T-helper 17 cell (primary cell): ENCODE data around the gene RHCE. TPM values are rescaled to one million over a fixed set of nuclear protein-coding genes. Genes with fewer than 3 reads are reported as not detected.
A peak's percentile ranks its signal among the peaks of the same experiment; 100 is the strongest.
"Not testable (repeated sequence)": the region's sequence is repeated elsewhere in the genome, so short reads cannot be mapped to it uniquely, and the experiment has no call there.

ENCODE experiments used
- ATAC-seq: fragments of 150-1000 bp; cut with Tn5 transposase; 2 replicates; pipeline ENCODE4 v1.10.0; 2021; ENCODE audit warnings: mild to moderate bottlenecking, moderate library complexity
- DNase-seq, 3 donors: peaks; one replicate each; pipeline versions ENCODE4 v3.0.0 to v3.0.0-alpha.2; 2020 to 2021
- H3K9me3 ChIP-seq: one replicate; pipeline ENCODE4 v1.7.0; 2013; ENCODE audit warnings: low read length, mild to moderate bottlenecking; ENCODE audit not compliant: control insufficient read depth, poor library complexity, severe bottlenecking
- H3K27ac Mint-ChIP-seq: one replicate; pipeline ENCODE4 v1.8.0; 2022; ENCODE audit warnings: mild to moderate bottlenecking, moderate library complexity, mixed read lengths
- H3K27me3 Mint-ChIP-seq: one replicate; pipeline ENCODE4 v1.8.0; 2022; ENCODE audit warnings: mixed read lengths
- H3K36me3 Mint-ChIP-seq: one replicate; pipeline ENCODE4 v1.8.0; 2022; ENCODE audit warnings: low read depth, mixed read lengths
- H3K4me1 Mint-ChIP-seq: one replicate; pipeline ENCODE4 v1.8.0; 2022; ENCODE audit warnings: mild to moderate bottlenecking, mixed read lengths
- H3K4me3 Mint-ChIP-seq: one replicate; pipeline ENCODE4 v1.8.0; 2022; ENCODE audit warnings: mild to moderate bottlenecking, moderate library complexity, mixed read lengths
- total RNA-seq, 4 donors: library from RNA in 2 of 4; stranded (reverse) in 2 of 4; gene quantifications; one replicate each; pipeline ENCODE4 v1.2.3 and lab custom pipeline; 2022 to 2026

RHCE gene
- total RNA-seq, 2 donors from 2014 or later, result not detected

DNA sequence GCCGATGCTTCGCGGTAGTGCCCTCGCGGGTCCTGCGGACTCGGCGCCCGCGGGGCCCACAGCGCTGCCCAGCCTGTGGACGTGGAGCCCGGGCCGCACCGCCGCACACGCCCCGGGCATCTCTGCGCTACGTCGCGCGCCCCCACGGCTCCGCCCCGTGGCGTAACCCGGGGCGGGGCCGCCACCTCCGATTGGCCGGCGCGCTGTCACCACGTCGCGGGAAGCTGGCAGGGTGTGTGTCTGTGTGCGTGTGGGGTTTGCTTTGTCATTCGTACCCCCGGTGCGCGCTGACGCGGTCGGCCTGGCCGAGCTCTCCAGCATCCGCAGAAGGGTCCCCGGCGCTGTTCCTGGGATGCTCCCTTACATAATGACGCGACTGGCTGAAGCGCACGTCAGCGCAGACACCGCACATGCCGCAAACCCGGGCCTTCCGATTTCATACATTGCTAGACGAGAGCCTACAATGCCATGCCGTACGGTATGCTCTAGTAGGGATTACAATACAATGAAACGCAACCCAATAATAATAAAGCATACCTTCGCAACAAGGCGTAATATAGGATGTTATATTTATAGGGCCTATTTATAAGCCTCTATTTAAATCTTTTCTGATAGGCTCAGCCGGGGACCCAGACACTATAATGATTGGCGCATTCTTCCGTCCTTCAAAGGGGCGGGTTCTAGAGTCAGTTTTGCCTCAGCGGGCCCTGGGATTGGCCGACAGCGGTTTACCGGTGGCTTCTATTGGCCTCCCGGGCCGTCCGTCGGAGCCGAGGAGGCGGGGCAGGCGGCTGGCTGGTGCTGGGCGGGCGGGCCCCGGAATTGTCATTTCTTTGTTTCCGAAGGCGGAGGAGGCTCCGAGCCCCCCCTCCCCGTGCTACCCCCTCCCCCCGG is 9.7 kb upstream of the RHCE start, which contains the start of gene MACO1:
Gene MACO1 (plus strand): TSS at position 825 of the 894 bp plus-strand sequence. CDS start 202 bp downstream, outside the sequence.
- ATAC-seq (peak; percentile 87), DNase-seq (peak; percentile 93 to 96 (median 95))
- H3K36me3 Mint-ChIP-seq, result no peaks in the 10 kb centered on the region
- H3K9me3 ChIP-seq, result no peaks in the 10 kb centered on the region
- H3K27me3 Mint-ChIP-seq, result no peaks in the 10 kb centered on the region
- peak within 1 kb of the TSS; percentile 98 for H3K27ac Mint-ChIP-seq
- H3K4me1 Mint-ChIP-seq, result peaks cover 34% of the 10 kb centered on the region
- peak within 1 kb of the TSS; percentile 94 for H3K4me3 Mint-ChIP-seq

DNA sequence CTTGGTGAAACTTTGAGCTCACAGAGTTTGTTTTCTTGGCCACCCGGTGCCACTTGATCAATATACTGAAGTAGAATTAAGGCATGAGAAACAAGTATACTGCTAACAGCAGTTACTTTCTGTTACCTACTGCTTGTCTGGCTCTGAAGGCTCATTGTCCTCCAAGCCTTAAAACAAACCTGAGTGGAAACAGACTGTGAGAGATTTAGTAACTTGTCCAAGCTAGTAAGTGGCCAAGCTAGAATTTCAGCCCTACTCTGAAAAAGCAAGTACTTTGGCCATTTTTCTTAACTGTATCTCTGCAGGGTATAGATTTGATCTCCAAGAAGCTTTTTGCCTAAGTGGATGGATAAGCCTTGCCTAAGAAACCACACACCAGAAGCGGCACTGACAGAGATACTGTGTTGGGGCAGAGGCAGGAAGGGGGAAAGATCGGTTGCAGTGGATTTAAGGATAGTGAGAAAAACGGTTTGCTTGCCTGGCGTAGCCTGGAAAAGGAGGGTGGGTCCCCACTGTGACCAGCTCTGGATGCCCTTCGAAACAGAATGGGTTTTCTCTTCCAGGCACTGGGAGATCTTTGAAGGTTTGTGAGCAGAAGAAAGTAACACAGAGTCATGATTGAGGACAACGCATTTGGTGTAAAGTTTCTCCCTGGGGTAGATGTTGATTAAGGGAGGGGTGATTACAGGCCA is 8.0 kb upstream of the RHCE start:
- H3K27ac Mint-ChIP-seq, result peak overlapping the region; percentile 98
- ATAC-seq, result no peak
- H3K4me3 Mint-ChIP-seq, result peak overlapping the region; percentile 80
- H3K27me3 Mint-ChIP-seq, result no peaks in the 10 kb centered on the region
- H3K4me1 Mint-ChIP-seq, result peaks cover 26% of the 10 kb centered on the region
- no peak for DNase-seq
- H3K36me3 Mint-ChIP-seq, result no peaks in the 10 kb centered on the region
- no peaks in the 10 kb centered on the region for H3K9me3 ChIP-seq

GRCh38 chr1:25427696-25428095 is 7.1 kb upstream of the RHCE start:
- no peaks in the 10 kb centered on the region for H3K9me3 ChIP-seq
- H3K36me3 Mint-ChIP-seq, result no peaks in the 10 kb centered on the region
- no peak for DNase-seq
- H3K4me3 Mint-ChIP-seq, result no peak overlapping the region
- no peaks in the 10 kb centered on the region for H3K27me3 Mint-ChIP-seq
- no peak overlapping the region for H3K27ac Mint-ChIP-seq
- ATAC-seq, result no peak
- H3K4me1 Mint-ChIP-seq, result peaks cover 19% of the 10 kb centered on the region

DNA sequence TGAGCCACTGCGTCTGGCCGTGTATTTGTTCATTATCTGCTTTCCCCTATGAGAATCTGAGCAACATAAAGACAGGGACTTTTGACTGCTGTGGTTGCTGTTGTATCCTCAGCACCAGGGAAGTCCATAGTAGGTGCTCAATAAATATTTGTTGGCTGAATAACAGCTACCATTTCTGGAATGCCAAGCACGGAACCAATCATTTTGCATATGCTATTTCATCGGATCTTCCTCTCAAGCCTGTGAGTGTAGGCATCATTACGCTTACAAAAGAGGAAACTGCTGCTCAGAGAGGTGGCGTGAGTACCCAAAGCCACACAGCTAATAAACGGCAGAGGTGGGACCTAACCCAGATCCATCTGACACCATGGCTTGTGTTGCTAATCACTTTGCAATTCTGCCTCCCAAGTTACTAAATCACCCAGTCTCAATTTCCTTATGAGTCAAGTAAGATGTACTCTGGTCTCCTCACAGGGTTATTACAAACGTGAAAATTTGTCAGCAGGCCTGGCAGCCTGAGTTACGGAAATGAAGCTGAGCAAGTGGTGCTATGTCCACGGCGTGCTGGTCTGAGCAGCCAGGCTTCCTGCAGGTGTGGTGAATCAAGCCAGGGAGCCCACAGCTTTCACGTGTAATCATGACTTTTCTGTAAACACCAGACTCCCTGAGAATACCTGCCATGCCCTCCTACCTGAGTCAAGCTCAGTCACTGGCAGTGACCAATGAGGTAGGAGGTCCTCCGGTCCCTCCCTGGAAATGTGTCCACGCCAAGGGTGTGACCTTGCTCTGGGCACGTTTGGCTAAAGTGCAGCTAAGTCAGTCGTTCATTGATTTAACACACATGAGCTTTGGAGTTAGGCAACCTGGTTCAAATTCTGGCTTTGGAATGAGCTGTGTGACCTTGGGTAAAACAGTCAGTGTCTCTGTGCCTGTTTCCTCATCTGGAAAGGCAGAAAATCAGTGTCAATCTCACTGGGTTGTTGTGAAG is 4.8 kb upstream of the RHCE start:
- Mint-ChIP-seq H3K27ac (no peak overlapping the region), H3K4me3 (no peak overlapping the region), H3K27me3 (no peaks in the 10 kb centered on the region), H3K36me3 (no peaks in the 10 kb centered on the region), H3K4me1 (peaks cover 9% of the 10 kb centered on the region)
- no peak for DNase-seq
- no peak for ATAC-seq
- no peaks in the 10 kb centered on the region for H3K9me3 ChIP-seq

DNA sequence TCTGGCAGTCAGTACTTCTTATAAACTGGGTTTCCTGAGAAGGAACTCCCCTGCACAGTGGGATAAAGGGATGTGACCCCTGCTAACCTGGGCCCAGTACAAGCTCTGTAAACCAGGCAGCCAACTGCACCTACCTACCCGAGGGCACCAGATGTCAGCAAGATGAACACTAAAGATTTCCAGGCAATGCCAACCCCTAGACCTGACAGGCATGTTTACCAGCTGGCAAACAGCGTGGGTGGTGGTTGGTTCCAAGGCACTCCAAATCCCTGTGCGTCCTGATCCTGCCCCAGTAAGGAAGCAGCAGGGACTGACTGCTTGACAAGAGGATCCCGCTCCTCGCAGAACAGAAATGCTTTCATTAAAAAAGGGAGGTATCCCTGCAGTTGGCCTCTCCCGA is 2.6 kb upstream of the RHCE start:
- not testable (repeated sequence) for H3K27me3 Mint-ChIP-seq, H3K36me3 Mint-ChIP-seq, H3K9me3 ChIP-seq, DNase-seq, H3K4me3 Mint-ChIP-seq, H3K4me1 Mint-ChIP-seq, ATAC-seq, H3K27ac Mint-ChIP-seq

DNA sequence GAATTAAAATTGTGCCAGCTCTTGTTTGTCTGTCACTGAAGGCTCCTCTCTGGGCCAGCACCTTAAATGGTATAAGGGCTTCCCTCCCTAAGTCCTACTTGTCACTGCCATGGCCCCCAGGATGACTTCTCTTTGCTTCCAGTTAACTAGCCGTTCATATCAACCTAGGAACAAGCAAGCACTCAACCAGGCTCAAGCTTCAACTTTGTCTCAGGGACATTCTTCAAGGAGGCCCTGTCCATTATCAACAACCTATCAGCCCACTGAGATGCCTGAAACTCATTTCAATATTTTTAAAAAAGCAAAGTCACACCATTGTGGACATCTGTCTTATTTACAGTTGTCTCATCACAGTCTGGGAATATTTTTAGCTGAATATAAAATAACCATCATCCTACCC is 1.3 kb downstream of the RHCE start:
- not testable (repeated sequence) for H3K27me3 Mint-ChIP-seq, H3K36me3 Mint-ChIP-seq

DNA sequence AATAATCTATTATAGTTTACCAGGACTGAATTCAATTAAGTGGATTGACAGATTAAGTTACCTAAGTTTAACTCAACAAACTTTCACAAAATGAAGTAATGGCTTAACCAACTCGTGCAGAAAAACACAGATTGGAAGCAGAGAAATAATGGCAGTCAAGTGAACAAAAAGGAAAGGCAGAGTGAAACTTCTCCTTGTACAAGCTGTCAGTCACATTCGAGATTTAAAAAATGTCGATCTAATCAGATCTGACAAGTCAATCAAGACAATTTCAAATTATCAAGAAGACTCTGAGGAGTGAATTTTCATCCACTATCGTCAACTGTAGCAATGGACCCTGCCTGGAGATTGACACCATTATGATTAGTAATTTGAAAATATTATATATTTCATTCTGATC is 3.3 kb downstream of the RHCE start:
- not testable (repeated sequence) for H3K4me1 Mint-ChIP-seq, H3K27me3 Mint-ChIP-seq, ATAC-seq, H3K9me3 ChIP-seq, H3K4me3 Mint-ChIP-seq, H3K27ac Mint-ChIP-seq, H3K36me3 Mint-ChIP-seq, DNase-seq

More for the DNA sequence above, 1.3 kb downstream of the RHCE start:
- not testable (repeated sequence) for H3K9me3 ChIP-seq, ATAC-seq, H3K4me3 Mint-ChIP-seq, DNase-seq, H3K4me1 Mint-ChIP-seq, H3K27ac Mint-ChIP-seq

DNA sequence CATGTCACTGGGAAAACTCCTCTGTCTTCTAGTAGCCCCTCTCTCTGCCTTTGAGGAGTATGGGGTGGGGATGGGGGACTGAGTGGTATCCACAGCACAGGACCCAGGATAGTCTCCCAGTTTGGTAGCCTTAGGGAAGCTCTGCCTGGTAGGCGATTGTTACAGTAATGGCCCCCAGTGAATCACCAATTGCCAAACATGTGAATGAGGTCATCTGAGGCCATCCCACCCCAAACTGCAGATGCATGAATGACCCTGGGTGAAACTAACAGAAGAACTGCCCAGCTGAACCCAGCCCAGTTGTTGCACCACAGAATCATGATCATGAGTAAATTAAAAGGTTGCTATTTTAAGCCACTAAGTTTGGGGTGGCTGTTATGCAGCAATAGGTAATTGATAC is 6.0 kb downstream of the RHCE start:
- ATAC-seq, H3K4me1 Mint-ChIP-seq, H3K4me3 Mint-ChIP-seq: not testable (repeated sequence)

GRCh38 chr1:25414157-25414556 is 6.5 kb downstream of the RHCE start:
- not testable (repeated sequence) for H3K36me3 Mint-ChIP-seq, H3K27me3 Mint-ChIP-seq, ATAC-seq, H3K4me1 Mint-ChIP-seq, DNase-seq, H3K9me3 ChIP-seq, H3K4me3 Mint-ChIP-seq, H3K27ac Mint-ChIP-seq

More for the DNA sequence above, 6.0 kb downstream of the RHCE start:
- not testable (repeated sequence) for H3K36me3 Mint-ChIP-seq, H3K27ac Mint-ChIP-seq, H3K9me3 ChIP-seq, H3K27me3 Mint-ChIP-seq, DNase-seq

GRCh38 chr1:25412872-25413623 is 7.6 kb downstream of the RHCE start:
- not testable (repeated sequence) for H3K27ac Mint-ChIP-seq, H3K9me3 ChIP-seq, H3K36me3 Mint-ChIP-seq, ATAC-seq, H3K27me3 Mint-ChIP-seq, H3K4me1 Mint-ChIP-seq, H3K4me3 Mint-ChIP-seq, DNase-seq

DNA sequence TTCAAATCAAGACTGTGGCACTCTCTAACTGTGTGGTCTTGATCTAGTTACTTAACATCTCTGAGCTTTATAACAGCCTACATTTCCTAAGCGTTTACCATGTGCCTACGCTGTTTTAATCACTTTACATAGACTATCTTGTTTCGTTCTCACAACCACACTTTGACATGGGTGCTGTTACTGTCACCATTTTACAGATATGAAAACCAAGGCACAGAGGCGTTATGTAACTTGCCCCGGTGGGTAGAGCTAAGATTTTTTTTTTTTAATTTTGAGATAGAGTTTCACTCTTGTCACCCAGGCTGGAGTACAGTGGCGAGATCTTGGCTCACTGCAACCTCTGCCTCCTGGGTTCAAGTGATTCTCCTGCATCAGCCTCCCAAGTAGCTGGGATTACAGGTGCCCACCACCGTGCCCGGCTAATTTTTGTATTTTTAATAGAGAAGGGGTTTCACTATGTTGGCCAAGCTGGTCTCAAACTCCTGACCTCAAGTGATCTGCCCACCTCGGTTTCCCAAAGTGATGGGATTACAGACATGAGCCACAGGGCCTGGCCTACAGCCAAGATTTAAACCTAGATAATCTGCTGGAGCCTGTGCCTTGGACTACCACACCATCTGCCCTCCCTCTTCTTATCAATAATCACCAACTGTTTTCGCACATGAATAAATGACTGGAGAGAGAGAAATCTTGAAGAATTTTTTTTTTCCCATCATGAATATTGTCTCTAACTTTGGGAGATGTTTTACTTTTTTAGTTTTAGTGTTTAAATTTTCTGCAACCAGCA is 10.8 kb downstream of the RHCE start:
- not testable (repeated sequence) for H3K9me3 ChIP-seq, H3K27ac Mint-ChIP-seq, H3K4me3 Mint-ChIP-seq, H3K27me3 Mint-ChIP-seq, ATAC-seq, H3K36me3 Mint-ChIP-seq, DNase-seq, H3K4me1 Mint-ChIP-seq
